Ovary (tissue), 9 donors: ENCODE results near the gene TM9SF1. TPM values are rescaled to one million over a fixed set of nuclear protein-coding genes. Genes with fewer than 3 reads are reported as not detected.

Experiments
- DNase-seq, 5 donors: peaks; one replicate each; pipeline ENCODE4 v3.0.0-alpha.2; 2019 to 2020
- H3K27ac ChIP-seq, 2 donors: fragments of 200-600 bp; one replicate each; pipeline versions ENCODE4 v1.5.1 to v1.8.0; 2019 to 2022
- H3K27me3 ChIP-seq: fragments of 200-600 bp; one replicate; pipeline ENCODE4 v1.8.0; 2022
- H3K36me3 ChIP-seq: fragments of 200-600 bp; sonication (generic); one replicate; pipeline ENCODE4 v1.5.1; 2019
- H3K4me1 ChIP-seq: one replicate; pipeline ENCODE4 v1.8.1; 2013; ENCODE audit warnings: mild to moderate bottlenecking, moderate library complexity; ENCODE audit not compliant: insufficient read depth
- H3K4me3 ChIP-seq: fragments of 200-600 bp; sonication (generic); one replicate; pipeline ENCODE4 v1.5.1; 2017
- H3K9me3 ChIP-seq, 2 donors: fragments of 200-600 bp in 1 of 2; sonication (generic) in 1 of 2; one replicate each; pipeline versions ENCODE4 v1.5.1 to v1.8.1; 2013 to 2019; ENCODE audit warnings: mild to moderate bottlenecking in 1 of 2, moderate library complexity in 1 of 2
- CTCF ChIP-seq, 3 donors: fragments of 450-650 bp in 2 of 3; fragments of 200-600 bp in 1 of 3; IDR thresholded peaks; one replicate each; pipeline versions ENCODE4 v1.5.1 to v1.8.0; 2016 to 2022; ENCODE audit warnings: antibody characterized with exemption in 3 of 3, mild to moderate bottlenecking in 1 of 3
- EP300 ChIP-seq: sonication (generic); formaldehyde crosslinking; IDR thresholded peaks from one replicate; pipeline ENCODE4 v1.6.1; 2017; ENCODE audit warnings: antibody characterized with exemption
- POLR2A ChIP-seq: fragments of 450-650 bp; IDR thresholded peaks from one replicate; pipeline ENCODE4 v1.6.1; 2017; ENCODE audit warnings: antibody characterized with exemption, mild to moderate bottlenecking, moderate library complexity
- WGBS, 3 donors: extraction: QIAGEN DNeasy Blood & Tissue Kit in 1 of 3; methylation state at CpG; one replicate each; pipeline versions ENCODE4 v1.1.5 to v1.1.7; 2013 to 2017; 5-methylcytosine and 5-hydroxymethylcytosine counted together
- intact Hi-C, 4 donors: fragments of 100-400 bp; cut with DNase I; formaldehyde crosslinking; loops; one replicate each; pipeline versions ENCODE4 v1.11.0 to v1.15.1; 2022 to 2023
- polyA plus RNA-seq, 2 donors: library from polyadenylated mRNA; stranded (reverse); fragments of 200-250 nt in 1 of 2; fragments of 350-450 nt in 1 of 2; fragmentation: Illumina TruSeq in 1 of 2; extraction: RNeasy Lipid Tissue Mini Kit (QIAGEN cat#74804) in 1 of 2; gene quantifications; one replicate each; pipeline ENCODE4 v1.2.3, GENCODE V29; 2013 to 2014
- total RNA-seq, 7 donors: library from RNA; depleted of rRNA in 2 of 7; stranded (reverse); fragments of >200 nt in 2 of 7; fragmentation: NEBNext Ultra II Directional in 3 of 7; extraction: Animal tissue kit (Norgen Biotek cat#: 25700) in 3 of 7; gene quantifications; one replicate each; pipeline versions ENCODE4 v1.1.0 to v1.2.4, GENCODE V29; 2016 to 2023
- donor health status: DM: no; HTN: no; CAD: no; lungs with moderate emphysema.
- donor health status: DM: no; HTN: no; CAD: no.
- donor health status: Bipolar disorder and iron deficiency.
- donor health status: DM: yes; HTN: yes; CAD: no.
- donor health status: DM: no; HTN: no; CAD: no.
- donor health status: DM: yes; HTN: yes; CAD: no.

Gene TM9SF1
- total and polyA plus RNA-seq, 9 donors: 32.3 to 65.6 (median 44.9) TPM

GRCh38 chr14:24146978-24147760 lies 48.1 kb downstream of the TM9SF1 start, which contains the start of gene RNF31:
TSS of gene RNF31 (plus strand) at chr14:24147498. CDS start at chr14:24147699, 201 bp downstream.
- Histone ChIP-seq H3K27me3 (no peaks in the 10 kb centered on the region), H3K4me3 (peak within 1 kb of the TSS; percentile 94), H3K4me1 (peaks cover 10% of the 10 kb centered on the region), H3K9me3 (no peaks in the 10 kb centered on the region), H3K36me3 (no peaks in the 10 kb centered on the region), H3K27ac (peak within 1 kb of the TSS; percentile 75 to 83)
- intact Hi-C loops: loop anchor here in 1 of 4 donors (10.0 kb wide), 1 partner anchor 218 kb away; the partner anchor contains the start of gene NFATC4
- peak; percentile 24 for TF ChIP-seq POLR2A
- TF ChIP-seq CTCF (IDR thresholded peaks at IDR 0.05): no peak
- TF ChIP-seq EP300: no peak
- 0 to 1% (median 0%) methylated on average over 33 to 57 of the region's 57 CpGs for WGBS, 3 donors
- DNase-seq: peak; percentile 98 to 99 (median 98)

- H3K4me1 ChIP-seq: peaks cover 10% of the 10 kb centered on the region
Measured at GRCh38 chr14:24146453-24146977, 48.7 kb downstream of the TM9SF1 start, which contains the start of gene PSME2. TSS of gene PSME2 (minus strand) at chr14:24146610. CDS start at chr14:24146581, 29 bp downstream.

GRCh38 chr14:24145690-24146452 lies 49.4 kb downstream of the TM9SF1 start:
- H3K27ac ChIP-seq: peak overlapping the region; percentile 75 to 83
- 4 to 11% (median 8%) methylated on average over 9 of the region's 9 CpGs for WGBS, 3 donors
- H3K27me3 ChIP-seq: no peaks in the 10 kb centered on the region
- H3K4me1 ChIP-seq: peaks cover 10% of the 10 kb centered on the region
- intact Hi-C loops: loop anchor here in 1 of 4 donors (10.0 kb wide), 1 partner anchor 219 kb away; the partner anchor contains the start of gene NFATC4
- no peak for DNase-seq
- no peaks in the 10 kb centered on the region for H3K9me3 ChIP-seq
- TF ChIP-seq EP300 (no peak), POLR2A (no peak), CTCF (IDR thresholded peaks at IDR 0.05) (no peak)
- H3K4me3 ChIP-seq: peak overlapping the region; percentile 94
- H3K36me3 ChIP-seq: no peaks in the 10 kb centered on the region

More at GRCh38 chr14:24146453-24146977, 48.7 kb downstream of the TM9SF1 start, which contains the start of gene PSME2:
- TF ChIP-seq POLR2A (no peak), EP300 (no peak)
- H3K4me3 ChIP-seq: peak within 1 kb of the TSS; percentile 94
- WGBS, 3 donors: 1 to 2% (median 1%) methylated on average over 25 of the region's 25 CpGs
- peak within 1 kb of the TSS; percentile 75 to 83 for H3K27ac ChIP-seq
- H3K27me3 ChIP-seq: no peaks in the 10 kb centered on the region
- no peaks in the 10 kb centered on the region for H3K36me3 ChIP-seq
- H3K9me3 ChIP-seq: no peaks in the 10 kb centered on the region
- DNase-seq: peak; percentile 91 to 94 (median 91)
- intact Hi-C loops: loop anchor here in 1 of 4 donors (10.0 kb wide), 1 partner anchor 218 kb away; the partner anchor contains the start of gene NFATC4

GRCh38 chr14:24145219-24145618 lies 50.0 kb downstream of the TM9SF1 start:
- intact Hi-C loops: loop anchor here in 1 of 4 donors (10.0 kb wide), 1 partner anchor 220 kb away; the partner anchor contains the start of gene NFATC4

More at GRCh38 chr14:24145219-24145618, 50.0 kb downstream of the TM9SF1 start:
- 83 to 94% (median 91%) methylated on average over 2 of the region's 2 CpGs for WGBS, 3 donors
- Histone ChIP-seq H3K4me3 (no peak overlapping the region), H3K27me3 (no peaks in the 10 kb centered on the region), H3K27ac (peak overlapping the region in 1 of 2 donors; percentile 83), H3K36me3 (no peaks in the 10 kb centered on the region), H3K4me1 (peaks cover 10% of the 10 kb centered on the region), H3K9me3 (no peaks in the 10 kb centered on the region)
- TF ChIP-seq POLR2A (no peak), CTCF (IDR thresholded peaks at IDR 0.05) (no peak), EP300 (no peak)
- DNase-seq: no peak
